Measurements from ENCODE around the gene COQ9.

DNA sequence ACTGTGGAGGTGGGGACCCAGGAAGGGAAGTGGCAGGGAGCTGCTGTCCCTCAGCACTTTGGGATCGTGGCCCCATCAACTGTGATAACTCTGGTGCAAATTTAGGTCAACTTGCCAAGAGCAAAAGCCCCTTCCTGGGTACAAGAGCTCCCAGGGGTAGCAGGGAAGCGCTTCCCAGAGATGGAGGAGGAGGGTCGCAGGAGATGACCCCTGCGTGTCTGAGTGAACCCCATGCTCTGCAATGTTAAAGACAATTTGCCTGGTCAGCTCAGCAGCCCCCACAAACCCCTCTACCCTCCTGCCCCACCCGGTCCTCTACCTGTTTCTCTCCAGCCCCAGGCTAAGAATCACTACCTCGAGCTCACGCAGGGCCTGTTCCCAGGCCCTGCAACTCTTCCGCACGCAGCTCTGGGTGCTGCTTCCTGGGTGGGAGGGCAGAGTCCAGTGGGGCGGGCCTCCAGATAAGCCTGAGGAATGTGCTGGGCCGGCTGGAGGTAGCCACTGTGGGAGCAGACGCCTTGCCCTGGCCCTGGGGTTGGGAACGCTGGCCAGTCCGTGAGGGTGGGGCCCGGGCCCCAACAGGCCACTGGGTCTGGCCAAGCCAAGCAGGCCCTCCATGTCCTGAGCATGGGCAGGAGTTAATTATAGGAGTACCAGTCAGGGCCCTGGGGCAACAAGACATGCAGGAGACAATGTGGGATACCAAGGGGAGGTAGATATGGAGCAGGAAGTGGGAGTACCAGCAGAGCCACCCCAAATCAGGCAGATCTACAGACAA, 32.9 kb downstream of the COQ9 start:
- no peak for TF ChIP-seq POLR2A (IDR thresholded peaks at IDR 0.05)
- TF ChIP-seq, protein P1, sequence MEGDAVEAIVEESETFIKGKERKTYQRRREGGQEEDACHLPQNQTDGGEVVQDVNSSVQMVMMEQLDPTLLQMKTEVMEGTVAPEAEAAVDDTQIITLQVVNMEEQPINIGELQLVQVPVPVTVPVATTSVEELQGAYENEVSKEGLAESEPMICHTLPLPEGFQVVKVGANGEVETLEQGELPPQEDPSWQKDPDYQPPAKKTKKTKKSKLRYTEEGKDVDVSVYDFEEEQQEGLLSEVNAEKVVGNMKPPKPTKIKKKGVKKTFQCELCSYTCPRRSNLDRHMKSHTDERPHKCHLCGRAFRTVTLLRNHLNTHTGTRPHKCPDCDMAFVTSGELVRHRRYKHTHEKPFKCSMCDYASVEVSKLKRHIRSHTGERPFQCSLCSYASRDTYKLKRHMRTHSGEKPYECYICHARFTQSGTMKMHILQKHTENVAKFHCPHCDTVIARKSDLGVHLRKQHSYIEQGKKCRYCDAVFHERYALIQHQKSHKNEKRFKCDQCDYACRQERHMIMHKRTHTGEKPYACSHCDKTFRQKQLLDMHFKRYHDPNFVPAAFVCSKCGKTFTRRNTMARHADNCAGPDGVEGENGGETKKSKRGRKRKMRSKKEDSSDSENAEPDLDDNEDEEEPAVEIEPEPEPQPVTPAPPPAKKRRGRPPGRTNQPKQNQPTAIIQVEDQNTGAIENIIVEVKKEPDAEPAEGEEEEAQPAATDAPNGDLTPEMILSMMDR (IDR thresholded peaks at IDR 0.05), result no peak

All from heart left ventricle (tissue), 13 donors.